OCI-LY1 (cell line): ENCODE measurements around the gene NEURL4.

ENCODE experiments used
- EZH2 ChIP-seq: fragments of 200-600 bp; sonication (generic), shearing (Covaris generic); IDR thresholded peaks from 2 replicates; pipeline ENCODE4 v1.8.0; 2017; ENCODE audit warnings: borderline replicate concordance, mixed run types, mild to moderate bottlenecking, antibody characterized with exemption, low read length, moderate library complexity, mixed read lengths
- TF ChIP-seq, protein P1 (sequence below): fragments of 200-600 bp; sonication (generic), shearing (Covaris generic); IDR thresholded peaks from 2 replicates; pipeline ENCODE4 v1.5.1; 2017; ENCODE audit warnings: mild to moderate bottlenecking, antibody characterized with exemption, low read length, moderate library complexity, mixed read lengths

DNA sequence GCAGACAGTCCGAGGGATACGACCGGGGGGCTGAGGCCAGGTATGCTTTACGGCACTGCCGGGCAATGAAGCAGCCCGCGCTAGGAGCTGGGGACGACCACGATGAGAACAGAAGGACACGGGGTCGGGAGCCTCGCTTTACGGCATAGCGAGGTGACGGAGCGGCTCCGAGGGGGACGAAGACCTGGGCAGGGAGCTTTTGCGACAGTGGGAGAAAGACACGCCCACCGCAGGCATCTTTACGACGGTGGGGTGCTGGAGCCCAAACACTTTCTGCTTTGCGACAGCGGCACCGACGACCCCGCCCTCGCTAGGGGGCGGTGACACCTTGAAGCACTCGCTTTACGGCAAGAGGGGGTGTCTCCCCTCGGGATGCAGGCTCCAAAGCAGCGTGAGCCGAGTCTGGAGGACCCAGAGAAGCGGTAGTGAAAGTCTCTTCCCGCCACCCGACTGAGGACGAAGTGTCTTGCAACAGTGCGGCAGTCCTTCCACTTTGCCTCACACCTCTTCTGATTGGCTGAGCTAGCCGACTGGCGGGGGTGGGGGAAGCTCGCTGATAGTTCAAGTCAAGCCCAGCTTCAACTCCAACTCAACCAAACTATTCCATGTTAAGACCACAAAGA is 350 bp upstream of the NEURL4 start:
- TF ChIP-seq, protein P1, sequence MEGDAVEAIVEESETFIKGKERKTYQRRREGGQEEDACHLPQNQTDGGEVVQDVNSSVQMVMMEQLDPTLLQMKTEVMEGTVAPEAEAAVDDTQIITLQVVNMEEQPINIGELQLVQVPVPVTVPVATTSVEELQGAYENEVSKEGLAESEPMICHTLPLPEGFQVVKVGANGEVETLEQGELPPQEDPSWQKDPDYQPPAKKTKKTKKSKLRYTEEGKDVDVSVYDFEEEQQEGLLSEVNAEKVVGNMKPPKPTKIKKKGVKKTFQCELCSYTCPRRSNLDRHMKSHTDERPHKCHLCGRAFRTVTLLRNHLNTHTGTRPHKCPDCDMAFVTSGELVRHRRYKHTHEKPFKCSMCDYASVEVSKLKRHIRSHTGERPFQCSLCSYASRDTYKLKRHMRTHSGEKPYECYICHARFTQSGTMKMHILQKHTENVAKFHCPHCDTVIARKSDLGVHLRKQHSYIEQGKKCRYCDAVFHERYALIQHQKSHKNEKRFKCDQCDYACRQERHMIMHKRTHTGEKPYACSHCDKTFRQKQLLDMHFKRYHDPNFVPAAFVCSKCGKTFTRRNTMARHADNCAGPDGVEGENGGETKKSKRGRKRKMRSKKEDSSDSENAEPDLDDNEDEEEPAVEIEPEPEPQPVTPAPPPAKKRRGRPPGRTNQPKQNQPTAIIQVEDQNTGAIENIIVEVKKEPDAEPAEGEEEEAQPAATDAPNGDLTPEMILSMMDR: no peak
- no peak for TF ChIP-seq EZH2
